Measurements from ENCODE around the gene FYCO1.

- TF ChIP-seq TCF12 (IDR thresholded peaks at IDR 0.05; ENCODE audit: low read depth, low read length) = no peak
- TF ChIP-seq CTCF (IDR thresholded peaks at IDR 0.05 in 2 of 3, conservative IDR thresholded peaks at IDR 0.05 in 1 of 3; ENCODE audit: control insufficient read depth in 2 of 3, extremely low read depth in 1 of 3, insufficient read depth in 1 of 3, low read depth in 3 of 3, low read length in 3 of 3) = no peak
- no peak for TF ChIP-seq NFIC (IDR thresholded peaks at IDR 0.05; ENCODE audit: low read depth, low read length)
- TF ChIP-seq ZNF274 (IDR thresholded peaks at IDR 0.05; ENCODE audit: insufficient read depth, insufficient read length) = no peak
- TF ChIP-seq MAX (IDR thresholded peaks at IDR 0.05; ENCODE audit: low read depth, low read length) = no peak
- TF ChIP-seq REST (IDR thresholded peaks at IDR 0.05; ENCODE audit: low read depth, low read length) = no peak
- no peak for TF ChIP-seq EZH2 (IDR thresholded peaks at IDR 0.05; ENCODE audit: borderline replicate concordance, control insufficient read depth, low read depth, low read length)
- no peak for TF ChIP-seq POLR2A (IDR thresholded peaks at IDR 0.05; ENCODE audit: low read depth, low read length)
- no peak for TF ChIP-seq RAD51 (IDR thresholded peaks at IDR 0.05)
- no peak for TF ChIP-seq FOXM1 (IDR thresholded peaks at IDR 0.05; ENCODE audit: low read depth, low read length)
Measured at GRCh38 chr3:45985532-45986302, 9.9 kb downstream of the FYCO1 start.

Measured in GM12878 (cell line).